ENCODE results near the gene IGF1.

IGF1 gene

DNA sequence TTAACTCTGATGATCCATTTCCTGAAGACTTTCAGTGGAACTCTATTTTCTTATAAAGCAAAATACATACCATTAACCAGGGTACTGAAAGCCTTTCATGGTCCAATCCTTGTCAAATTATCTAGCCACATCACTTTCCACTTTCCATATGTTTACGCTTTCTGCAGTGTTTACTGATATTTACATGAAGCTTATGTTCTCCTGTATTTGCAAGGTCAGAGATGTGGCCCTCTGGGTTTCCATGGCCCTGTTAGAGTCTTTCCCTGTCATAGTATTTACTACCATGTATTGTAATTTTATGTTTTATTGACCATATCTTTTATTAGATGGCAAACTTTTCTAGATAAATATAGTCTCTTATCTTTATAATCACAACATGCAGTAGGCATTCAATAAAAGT is 23.5 kb upstream of the IGF1 start:
- H3K27ac ChIP-seq, result no peak overlapping the region
- no peak for DNase-seq (ENCODE audit: low spot score)
- POLR2A ChIA-PET (ENCODE audit: low non-redundant PET), result no interaction called here
- CTCF ChIA-PET, result interaction anchor here (0.6 kb wide), 1 partner anchor 981 kb away, joined by 3 read pairs; no protein-coding TSS in a partner anchor
- no peak for TF ChIP-seq CTCF (conservative IDR thresholded peaks at IDR 0.05; ENCODE audit: low read depth)

GRCh38 chr12:102503056-102503681 is 22.8 kb upstream of the IGF1 start:
- CTCF ChIA-PET, result no interaction called here
- POLR2A ChIA-PET (ENCODE audit: low non-redundant PET), result no interaction called here
- TF ChIP-seq CTCF (conservative IDR thresholded peaks at IDR 0.05; ENCODE audit: low read depth), result no peak
- no peak overlapping the region for H3K27ac ChIP-seq
- no peak for DNase-seq (ENCODE audit: low spot score)

DNA sequence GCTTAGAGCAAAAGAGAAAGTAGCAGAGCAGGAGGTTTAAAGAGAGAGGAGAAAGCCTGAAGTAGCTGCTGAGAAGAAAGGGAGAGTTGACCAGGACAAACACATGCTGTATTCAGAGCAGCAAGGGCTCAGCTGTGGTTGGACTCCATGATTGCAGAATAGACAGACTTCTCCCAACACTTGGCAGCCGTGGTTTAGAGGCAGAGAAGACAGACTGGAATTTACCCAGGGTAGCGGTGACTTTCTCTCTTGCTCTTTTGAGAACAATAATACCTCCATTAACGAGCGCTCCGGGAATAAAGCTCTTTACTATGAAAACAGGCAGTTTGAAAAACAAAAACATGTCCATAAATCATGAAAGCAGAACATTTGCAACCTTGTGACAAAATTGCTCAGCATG is 21.4 kb upstream of the IGF1 start:
- DNase-seq (ENCODE audit: low spot score), result no peak
- POLR2A ChIA-PET (ENCODE audit: low non-redundant PET), result no interaction called here
- CTCF ChIA-PET, result no interaction called here
- H3K27ac ChIP-seq, result no peak overlapping the region
- no peak for TF ChIP-seq CTCF (conservative IDR thresholded peaks at IDR 0.05; ENCODE audit: low read depth)

GRCh38 chr12:102498471-102498870 is 18.1 kb upstream of the IGF1 start:
- ChIA-PET CTCF (interaction anchor here (0.7 kb wide), 1 partner anchor 181 kb away, joined by 3 read pairs; no protein-coding TSS in a partner anchor), POLR2A (ENCODE audit: low non-redundant PET) (no interaction called here)
- no peak for DNase-seq (ENCODE audit: low spot score)
- no peak for TF ChIP-seq CTCF (conservative IDR thresholded peaks at IDR 0.05; ENCODE audit: low read depth)
- no peak overlapping the region for H3K27ac ChIP-seq

DNA sequence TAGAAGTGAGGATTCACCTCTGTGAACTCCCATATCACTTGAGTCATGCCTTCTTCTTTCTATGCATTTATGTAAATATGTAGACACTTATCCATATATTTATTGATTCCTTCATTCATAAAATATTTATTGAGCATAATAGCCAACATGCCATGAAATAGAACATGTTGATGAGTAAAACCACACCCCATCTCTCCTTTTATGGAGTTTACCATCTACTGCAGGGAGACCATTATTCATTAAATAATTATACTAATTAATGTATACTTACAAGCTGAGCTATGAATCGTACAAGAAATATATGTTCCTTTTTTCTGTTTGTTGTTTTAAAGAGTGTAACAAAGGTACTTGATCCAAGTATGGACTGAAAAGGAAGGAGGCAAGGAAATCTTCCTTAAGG is 17.4 kb upstream of the IGF1 start:
- no peak for DNase-seq (ENCODE audit: low spot score)
- POLR2A ChIA-PET (ENCODE audit: low non-redundant PET), result no interaction called here
- CTCF ChIA-PET, result interaction anchor here (0.7 kb wide), 1 partner anchor 182 kb away, joined by 3 read pairs; no protein-coding TSS in a partner anchor
- no peak overlapping the region for H3K27ac ChIP-seq
- no peak for TF ChIP-seq CTCF (conservative IDR thresholded peaks at IDR 0.05; ENCODE audit: low read depth)

DNA sequence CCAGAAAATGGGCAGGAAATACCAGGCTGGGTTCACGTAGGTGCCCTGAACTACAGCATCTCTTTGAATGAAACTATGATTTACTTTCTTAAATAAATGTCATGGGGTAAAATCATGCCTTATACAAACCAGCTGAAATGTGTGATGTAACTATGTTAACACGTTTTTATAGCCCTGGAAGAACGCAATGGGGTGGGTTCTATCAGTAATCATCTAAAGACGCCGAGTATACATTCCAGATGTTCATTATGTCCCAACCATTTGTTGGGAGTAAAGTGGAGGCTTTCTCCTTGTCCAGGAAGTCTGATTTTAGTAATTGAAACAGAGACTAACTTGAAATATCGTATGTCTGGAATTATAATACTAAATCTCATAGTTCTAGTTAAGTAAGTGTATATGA is 16.2 kb upstream of the IGF1 start:
- TF ChIP-seq CTCF (conservative IDR thresholded peaks at IDR 0.05; ENCODE audit: low read depth), result no peak
- ChIA-PET CTCF (interaction anchor here (0.6 kb wide), 1 partner anchor 57 kb away, joined by 7 read pairs; no protein-coding TSS in a partner anchor), POLR2A (ENCODE audit: low non-redundant PET) (no interaction called here)
- H3K27ac ChIP-seq, result no peak overlapping the region
- no peak for DNase-seq (ENCODE audit: low spot score)
